Parathyroid adenoma (tissue), 2 donors: ENCODE data around the gene PHACTR2.

Experiments used
- H2AFZ ChIP-seq: fragments of 300-600 bp; sonication (generic); one replicate; pipeline ENCODE4 v1.7.0; 2017; ENCODE audit warnings: antibody characterized with exemption, mild to moderate bottlenecking
- H3K27ac ChIP-seq: fragments of 300-600 bp; sonication (generic); one replicate; pipeline ENCODE4 v1.7.0; 2017
- H3K27me3 ChIP-seq: fragments of 300-600 bp; sonication (generic); one replicate; pipeline ENCODE4 v1.7.0; 2017; ENCODE audit warnings: low read length; ENCODE audit not compliant: control insufficient read depth, insufficient read depth
- H3K36me3 ChIP-seq: fragments of 300-600 bp; sonication (generic); one replicate; pipeline ENCODE4 v1.7.0; 2017; ENCODE audit warnings: low read length; ENCODE audit not compliant: control insufficient read depth, insufficient read depth
- H3K4me1 ChIP-seq: fragments of 300-600 bp; sonication (generic); one replicate; pipeline ENCODE4 v1.7.0; 2017; ENCODE audit warnings: control low read depth
- H3K4me2 ChIP-seq: fragments of 300-600 bp; sonication (generic); one replicate; pipeline ENCODE4 v1.7.0; 2017; ENCODE audit warnings: low read length
- H3K4me3 ChIP-seq: fragments of 300-600 bp; sonication (generic); one replicate; pipeline ENCODE4 v1.7.0; 2017; ENCODE audit warnings: low read depth, low read length
- H3K79me2 ChIP-seq: fragments of 300-600 bp; sonication (generic); one replicate; pipeline ENCODE4 v1.7.0; 2017; ENCODE audit warnings: control low read depth
- H3K9ac ChIP-seq: fragments of 300-600 bp; sonication (generic); one replicate; pipeline ENCODE4 v1.7.0; 2017; ENCODE audit warnings: mild to moderate bottlenecking
- H3K9me3 ChIP-seq: fragments of 300-600 bp; sonication (generic); one replicate; pipeline ENCODE4 v1.7.0; 2017; ENCODE audit warnings: low read length; ENCODE audit not compliant: control insufficient read depth
- TF ChIP-seq, protein P1 (sequence below): fragments of 300-600 bp; sonication (generic); IDR thresholded peaks from one replicate; pipeline ENCODE4 v1.7.0; 2017; ENCODE audit warnings: antibody characterized with exemption, mild to moderate bottlenecking
- donor health status: primary hyperparathyroidism.

PHACTR2 gene

DNA sequence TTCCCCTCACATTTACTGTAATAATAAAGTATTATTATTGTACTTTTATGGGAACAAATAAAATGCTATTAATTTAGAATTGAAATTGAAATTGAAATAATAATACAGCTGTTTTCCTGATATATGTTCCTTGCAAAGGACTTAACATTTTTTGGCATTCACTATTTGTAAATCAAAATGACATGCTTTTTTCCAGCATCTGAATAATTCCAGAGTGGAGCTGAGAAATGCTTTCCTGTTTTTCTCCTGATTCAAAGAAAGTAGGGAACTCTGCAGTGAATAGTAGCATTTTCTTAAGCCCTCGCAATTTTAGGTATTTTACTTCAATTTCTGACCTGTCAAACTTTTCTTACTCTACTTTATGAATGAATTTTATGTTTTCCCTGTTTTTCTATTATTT, 72.1 kb downstream of the PHACTR2 start:
- Histone ChIP-seq H3K9me3 (no peaks in the 10 kb centered on the region), H3K27ac (no peak overlapping the region), H3K4me1 (peaks cover 11% of the 10 kb centered on the region), H3K36me3 (no peaks in the 10 kb centered on the region), H3K27me3 (no peaks in the 10 kb centered on the region), H2AFZ (no peak overlapping the region), H3K79me2 (peaks cover 14% of the 10 kb centered on the region), H3K4me2 (no peak overlapping the region), H3K9ac (no peak overlapping the region), H3K4me3 (no peak overlapping the region)
- TF ChIP-seq, protein P1, sequence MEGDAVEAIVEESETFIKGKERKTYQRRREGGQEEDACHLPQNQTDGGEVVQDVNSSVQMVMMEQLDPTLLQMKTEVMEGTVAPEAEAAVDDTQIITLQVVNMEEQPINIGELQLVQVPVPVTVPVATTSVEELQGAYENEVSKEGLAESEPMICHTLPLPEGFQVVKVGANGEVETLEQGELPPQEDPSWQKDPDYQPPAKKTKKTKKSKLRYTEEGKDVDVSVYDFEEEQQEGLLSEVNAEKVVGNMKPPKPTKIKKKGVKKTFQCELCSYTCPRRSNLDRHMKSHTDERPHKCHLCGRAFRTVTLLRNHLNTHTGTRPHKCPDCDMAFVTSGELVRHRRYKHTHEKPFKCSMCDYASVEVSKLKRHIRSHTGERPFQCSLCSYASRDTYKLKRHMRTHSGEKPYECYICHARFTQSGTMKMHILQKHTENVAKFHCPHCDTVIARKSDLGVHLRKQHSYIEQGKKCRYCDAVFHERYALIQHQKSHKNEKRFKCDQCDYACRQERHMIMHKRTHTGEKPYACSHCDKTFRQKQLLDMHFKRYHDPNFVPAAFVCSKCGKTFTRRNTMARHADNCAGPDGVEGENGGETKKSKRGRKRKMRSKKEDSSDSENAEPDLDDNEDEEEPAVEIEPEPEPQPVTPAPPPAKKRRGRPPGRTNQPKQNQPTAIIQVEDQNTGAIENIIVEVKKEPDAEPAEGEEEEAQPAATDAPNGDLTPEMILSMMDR: no peak

DNA sequence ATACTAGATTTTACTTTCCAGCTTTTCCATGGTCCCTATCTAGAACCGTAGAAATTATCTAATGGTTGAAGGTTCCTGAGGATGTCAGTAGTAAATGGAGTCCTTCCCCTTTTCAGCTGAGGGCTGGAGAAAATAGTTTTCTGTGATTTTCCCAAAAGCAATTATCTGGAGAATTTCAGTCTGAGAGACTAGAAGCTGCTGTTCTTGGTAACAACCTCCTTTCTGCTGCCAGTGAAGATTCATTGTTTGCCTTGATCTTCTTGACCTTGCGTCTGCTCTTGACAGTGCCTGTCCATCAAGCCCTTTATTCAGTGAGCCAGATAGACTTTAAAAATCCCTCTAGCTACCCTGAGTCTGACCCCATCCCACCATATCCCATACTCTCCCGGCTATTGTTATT, 73.1 kb downstream of the PHACTR2 start:
- Histone ChIP-seq H3K36me3 (no peaks in the 10 kb centered on the region), H3K27me3 (no peaks in the 10 kb centered on the region), H3K9me3 (no peaks in the 10 kb centered on the region), H3K79me2 (peaks cover 6% of the 10 kb centered on the region), H3K4me1 (peaks cover under 1% of the 10 kb centered on the region), H3K4me2 (no peak overlapping the region), H2AFZ (no peak overlapping the region), H3K4me3 (no peak overlapping the region), H3K9ac (no peak overlapping the region), H3K27ac (no peak overlapping the region)
- TF ChIP-seq, protein P1: no peak

DNA sequence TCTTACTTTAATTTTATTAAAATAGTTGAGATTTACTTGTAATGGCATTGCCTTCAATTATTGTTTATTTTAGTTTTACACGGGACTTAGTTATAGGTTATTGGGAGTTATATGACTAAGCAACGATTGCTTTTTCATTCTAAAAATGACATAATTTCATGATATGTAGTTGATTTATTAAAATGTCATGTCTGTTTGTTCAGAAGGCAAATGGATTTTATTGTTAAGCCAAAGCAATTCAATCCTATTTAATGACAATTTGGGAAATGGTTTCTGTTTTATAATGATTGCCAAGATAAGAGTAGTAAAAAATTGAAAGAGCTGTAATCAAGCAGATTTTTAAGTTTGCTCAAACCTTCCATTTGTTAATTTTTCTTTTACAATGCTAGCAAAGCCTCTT, 74.7 kb downstream of the PHACTR2 start:
- Histone ChIP-seq H3K4me3 (no peak overlapping the region), H3K9ac (no peak overlapping the region), H2AFZ (no peak overlapping the region), H3K9me3 (no peaks in the 10 kb centered on the region), H3K4me2 (no peak overlapping the region), H3K27me3 (no peaks in the 10 kb centered on the region), H3K27ac (no peak overlapping the region), H3K79me2 (peaks cover 1% of the 10 kb centered on the region), H3K36me3 (no peaks in the 10 kb centered on the region), H3K4me1 (no peaks in the 10 kb centered on the region)
- TF ChIP-seq, protein P1: no peak

DNA sequence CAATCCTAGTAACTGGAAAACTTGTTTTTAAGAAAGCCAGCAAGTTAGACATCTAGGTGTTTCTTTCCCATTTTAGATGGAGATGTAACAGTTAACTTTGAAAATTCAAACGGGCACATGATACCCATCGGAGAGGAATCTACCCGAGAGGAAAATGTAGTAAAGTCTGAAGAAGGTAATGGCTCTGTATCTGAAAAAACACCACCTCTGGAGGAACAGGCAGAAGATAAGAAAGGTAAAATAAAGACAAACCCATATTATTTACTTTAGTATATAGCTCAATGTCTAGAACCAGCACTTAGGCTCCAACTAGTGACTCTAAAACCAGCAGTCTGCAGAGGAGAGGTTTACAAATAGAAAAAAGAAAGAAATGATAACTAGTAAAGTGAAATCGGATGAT, 75.9 kb downstream of the PHACTR2 start:
- Histone ChIP-seq H3K27me3 (no peaks in the 10 kb centered on the region), H3K36me3 (no peaks in the 10 kb centered on the region), H3K4me1 (no peaks in the 10 kb centered on the region), H3K4me2 (no peak overlapping the region), H3K79me2 (no peaks in the 10 kb centered on the region), H3K27ac (no peak overlapping the region), H3K4me3 (no peak overlapping the region), H3K9ac (no peak overlapping the region), H3K9me3 (no peaks in the 10 kb centered on the region), H2AFZ (no peak overlapping the region)
- TF ChIP-seq, protein P1: no peak

DNA sequence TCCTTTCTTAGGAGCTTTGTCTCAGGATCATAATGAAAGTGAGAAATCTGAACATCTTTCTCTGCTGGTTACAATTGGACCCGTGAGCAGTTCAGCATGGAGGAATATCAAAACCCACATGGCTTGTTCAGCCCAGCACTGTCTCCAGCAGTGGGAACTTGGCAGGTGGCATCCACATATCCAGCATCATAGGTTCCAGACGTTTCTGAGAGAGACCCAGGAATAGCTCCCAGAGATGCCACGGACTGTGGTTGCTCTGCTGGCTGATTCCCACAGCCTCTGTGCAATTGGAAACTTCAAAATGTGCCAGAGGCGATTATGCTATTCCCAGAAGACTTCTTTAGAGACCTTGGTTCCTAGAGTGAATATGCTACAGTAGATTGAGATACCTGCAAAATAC, 76.4 kb downstream of the PHACTR2 start:
- H3K4me1 ChIP-seq: no peaks in the 10 kb centered on the region
- H3K79me2 ChIP-seq: no peaks in the 10 kb centered on the region
- H3K4me2 ChIP-seq: no peak overlapping the region
- H3K4me3 ChIP-seq: no peak overlapping the region
- no peak overlapping the region for H2AFZ ChIP-seq
- no peaks in the 10 kb centered on the region for H3K27me3 ChIP-seq
- H3K36me3 ChIP-seq: no peaks in the 10 kb centered on the region
- no peak overlapping the region for H3K9ac ChIP-seq
- H3K27ac ChIP-seq: no peak overlapping the region
- TF ChIP-seq, protein P1: no peak
- no peaks in the 10 kb centered on the region for H3K9me3 ChIP-seq
